ENCODE results near the gene XIAP. TPM values are rescaled to one million over a fixed set of nuclear protein-coding genes. Genes with fewer than 3 reads are reported as not detected.
"Not testable (repeated sequence)": the region's sequence is repeated elsewhere in the genome, so short reads cannot be mapped to it uniquely, and the experiment has no call there.

The XIAP gene
- total RNA-seq, 1 experiment from 2014 or later = 29.2 TPM

DNA sequence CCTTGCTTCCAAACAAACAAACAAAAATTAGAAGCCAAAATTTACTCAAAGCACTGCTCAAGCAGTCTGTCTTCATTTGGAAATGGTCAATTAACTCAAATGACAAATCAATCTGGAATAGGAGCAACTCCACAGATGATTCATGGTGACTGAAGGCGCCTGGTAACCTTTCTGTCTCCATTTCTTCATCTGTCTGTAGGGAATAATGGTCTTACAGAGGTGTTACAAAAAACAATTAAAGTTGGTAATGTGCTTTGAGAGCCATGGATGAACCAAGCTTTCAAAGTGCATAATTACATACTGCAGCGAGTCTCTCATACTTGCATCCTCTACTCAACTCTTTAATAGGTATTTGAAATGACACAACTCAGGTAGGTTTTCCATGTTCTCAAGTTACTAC, 63.4 kb downstream of the XIAP start:
- peaks cover 15% of the 10 kb centered on the region for H3K4me1 ChIP-seq (ENCODE audit: insufficient read depth, low read length)
- ChIA-PET CTCF (no interaction called here), POLR2A (ENCODE audit: unreplicated experiment) (no interaction called here)
- H3K9me3 ChIP-seq (ENCODE audit: low read length) = no peaks in the 10 kb centered on the region
- no peak overlapping the region for H2AFZ ChIP-seq (ENCODE audit: low read length)
- no peaks in the 10 kb centered on the region for H4K20me1 ChIP-seq (ENCODE audit: low read length)
- DNase-seq (no peak), ATAC-seq (no peak)
- H3K9ac ChIP-seq (ENCODE audit: low read length) = no peak overlapping the region
- no peaks in the 10 kb centered on the region for H3K27me3 ChIP-seq (ENCODE audit: low read length)
- H3K79me2 ChIP-seq (ENCODE audit: low read length) = no peaks in the 10 kb centered on the region
- BruUV-seq (replicated peaks) = no TSS peak
- H3K27ac ChIP-seq (ENCODE audit: low read length) = no peak overlapping the region
- H3K36me3 ChIP-seq (ENCODE audit: low read depth, low read length) = no peaks in the 10 kb centered on the region
- H3K9me2 ChIP-seq (replicated peaks; ENCODE audit: low read length) = no peaks in the 10 kb centered on the region
- no peak for TF ChIP-seq EZH2phosphoT487 (IDR thresholded peaks at IDR 0.05; ENCODE audit: borderline replicate concordance, low read length)
- TF ChIP-seq, protein P1, sequence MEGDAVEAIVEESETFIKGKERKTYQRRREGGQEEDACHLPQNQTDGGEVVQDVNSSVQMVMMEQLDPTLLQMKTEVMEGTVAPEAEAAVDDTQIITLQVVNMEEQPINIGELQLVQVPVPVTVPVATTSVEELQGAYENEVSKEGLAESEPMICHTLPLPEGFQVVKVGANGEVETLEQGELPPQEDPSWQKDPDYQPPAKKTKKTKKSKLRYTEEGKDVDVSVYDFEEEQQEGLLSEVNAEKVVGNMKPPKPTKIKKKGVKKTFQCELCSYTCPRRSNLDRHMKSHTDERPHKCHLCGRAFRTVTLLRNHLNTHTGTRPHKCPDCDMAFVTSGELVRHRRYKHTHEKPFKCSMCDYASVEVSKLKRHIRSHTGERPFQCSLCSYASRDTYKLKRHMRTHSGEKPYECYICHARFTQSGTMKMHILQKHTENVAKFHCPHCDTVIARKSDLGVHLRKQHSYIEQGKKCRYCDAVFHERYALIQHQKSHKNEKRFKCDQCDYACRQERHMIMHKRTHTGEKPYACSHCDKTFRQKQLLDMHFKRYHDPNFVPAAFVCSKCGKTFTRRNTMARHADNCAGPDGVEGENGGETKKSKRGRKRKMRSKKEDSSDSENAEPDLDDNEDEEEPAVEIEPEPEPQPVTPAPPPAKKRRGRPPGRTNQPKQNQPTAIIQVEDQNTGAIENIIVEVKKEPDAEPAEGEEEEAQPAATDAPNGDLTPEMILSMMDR (conservative IDR thresholded peaks at IDR 0.05; ENCODE audit: low read depth, low read length) = no peak
- TF ChIP-seq EZH2 (IDR thresholded peaks at IDR 0.05; ENCODE audit: low read length, unreplicated experiment) = no peak
- no peak overlapping the region for H3K4me3 ChIP-seq (ENCODE audit: low read length)
- intact Hi-C loops (cut with micrococcal nuclease) = loop anchor here (5.0 kb wide), 1 partner anchor 34 kb away; no protein-coding TSS in a partner anchor
- no peaks in the 10 kb centered on the region for H3F3A ChIP-seq (ENCODE audit: low read length, unreplicated experiment)
- no peak overlapping the region for H3K4me2 ChIP-seq (ENCODE audit: low read length)

DNA sequence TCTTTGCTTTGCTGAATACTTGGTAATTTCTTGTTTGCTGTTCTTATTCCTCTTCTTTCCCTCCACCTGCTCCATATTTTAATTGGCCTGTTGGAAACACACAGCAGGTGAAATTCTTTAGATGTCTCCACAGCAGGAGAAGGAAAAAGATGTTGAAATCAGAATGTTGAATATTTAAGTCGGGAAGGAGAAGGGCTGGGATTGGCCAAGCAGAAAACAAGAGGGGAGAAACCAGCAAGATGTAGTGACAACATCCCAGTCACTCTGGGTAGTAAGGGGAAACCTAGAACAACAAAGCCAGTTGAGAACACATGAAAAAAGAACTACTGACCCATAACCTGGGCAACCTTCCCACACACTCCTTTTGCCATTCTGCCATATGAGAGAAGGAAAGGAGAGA, 64.3 kb downstream of the XIAP start:
- Histone ChIP-seq H3K9me3 (ENCODE audit: low read length) (no peaks in the 10 kb centered on the region), H3K4me1 (ENCODE audit: insufficient read depth, low read length) (peaks cover 11% of the 10 kb centered on the region), H3K27ac (ENCODE audit: low read length) (no peak overlapping the region), H4K20me1 (ENCODE audit: low read length) (no peaks in the 10 kb centered on the region), H3K27me3 (ENCODE audit: low read length) (no peaks in the 10 kb centered on the region), H3K9me2 (replicated peaks; ENCODE audit: low read length) (no peaks in the 10 kb centered on the region), H2AFZ (ENCODE audit: low read length) (no peak overlapping the region), H3K36me3 (ENCODE audit: low read depth, low read length) (no peaks in the 10 kb centered on the region), H3K4me3 (ENCODE audit: low read length) (no peak overlapping the region), H3F3A (ENCODE audit: low read length, unreplicated experiment) (no peaks in the 10 kb centered on the region), H3K79me2 (ENCODE audit: low read length) (no peaks in the 10 kb centered on the region), H3K9ac (ENCODE audit: low read length) (no peak overlapping the region), H3K4me2 (ENCODE audit: low read length) (no peak overlapping the region)
- no peak for DNase-seq
- intact Hi-C loops (cut with micrococcal nuclease) = loop anchor here (5.0 kb wide), 1 partner anchor 33 kb away; no protein-coding TSS in a partner anchor
- CTCF ChIA-PET = no interaction called here
- no TSS peak for BruUV-seq (replicated peaks)
- no peak for TF ChIP-seq EZH2phosphoT487 (IDR thresholded peaks at IDR 0.05; ENCODE audit: borderline replicate concordance, low read length)
- no peak for TF ChIP-seq EZH2 (IDR thresholded peaks at IDR 0.05; ENCODE audit: low read length, unreplicated experiment)
- POLR2A ChIA-PET (ENCODE audit: unreplicated experiment) = no interaction called here
- no peak for ATAC-seq

DNA sequence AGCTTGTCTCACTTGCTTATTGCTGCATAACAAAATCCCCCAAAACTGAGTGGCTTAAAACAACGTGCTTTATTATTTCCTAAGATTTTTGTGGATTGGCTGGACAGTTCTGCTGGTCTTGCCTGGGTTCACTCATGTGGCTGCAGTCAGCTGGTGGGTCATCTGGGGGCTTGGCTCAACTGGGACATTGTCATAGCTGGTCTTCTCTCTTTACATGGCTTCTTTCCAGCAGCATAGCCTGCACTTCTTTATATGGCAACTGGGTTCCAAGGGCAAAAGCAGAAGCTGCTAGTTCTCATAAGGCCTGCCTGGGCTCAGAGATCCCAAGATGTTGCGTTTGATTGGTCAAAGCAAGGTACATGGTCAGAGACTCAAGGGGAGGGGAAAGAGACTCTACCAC, 68.0 kb downstream of the XIAP start:
- intact Hi-C loops (cut with micrococcal nuclease) = no loop called here

DNA sequence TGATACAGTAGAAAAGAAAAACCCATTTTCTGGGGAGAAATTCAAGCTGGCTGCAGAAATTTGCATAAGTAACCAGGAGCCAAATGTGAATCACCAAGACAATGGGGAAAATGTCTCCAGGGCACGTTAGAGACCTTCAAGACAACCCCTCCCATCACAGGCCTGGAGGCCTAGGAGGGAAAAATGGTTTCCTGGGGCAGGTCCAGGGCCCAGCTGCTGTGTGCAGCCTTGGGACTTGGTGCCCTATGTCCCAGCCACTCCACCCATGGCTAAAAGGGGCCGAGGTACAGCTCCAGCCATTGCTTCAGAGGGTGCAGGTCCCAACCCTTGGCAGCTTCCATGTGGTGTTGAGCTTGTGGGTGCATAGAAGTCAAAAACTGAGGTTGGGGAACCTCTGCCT, 72.2 kb downstream of the XIAP start:
- CTCF ChIA-PET; H3K9ac ChIP-seq (ENCODE audit: low read length); H3K79me2 ChIP-seq (ENCODE audit: low read length); ATAC-seq; H3K4me3 ChIP-seq (ENCODE audit: low read length); intact Hi-C loops (cut with micrococcal nuclease); H2AFZ ChIP-seq (ENCODE audit: low read length); H3K36me3 ChIP-seq (ENCODE audit: low read depth, low read length); BruUV-seq (replicated peaks); POLR2A ChIA-PET (ENCODE audit: unreplicated experiment); H4K20me1 ChIP-seq (ENCODE audit: low read length); H3K9me2 ChIP-seq (replicated peaks; ENCODE audit: low read length); H3K9me3 ChIP-seq (ENCODE audit: low read length); H3F3A ChIP-seq (ENCODE audit: low read length, unreplicated experiment); H3K27me3 ChIP-seq (ENCODE audit: low read length); H3K4me2 ChIP-seq (ENCODE audit: low read length); DNase-seq; H3K27ac ChIP-seq (ENCODE audit: low read length); H3K4me1 ChIP-seq (ENCODE audit: insufficient read depth, low read length): not testable (repeated sequence)

More for the DNA sequence above, 68.0 kb downstream of the XIAP start:
- BruUV-seq (replicated peaks) = no TSS peak
- Histone ChIP-seq H2AFZ (ENCODE audit: low read length) (no peak overlapping the region), H3K4me2 (ENCODE audit: low read length) (no peak overlapping the region), H3K9me2 (replicated peaks; ENCODE audit: low read length) (no peaks in the 10 kb centered on the region), H3K9ac (ENCODE audit: low read length) (no peak overlapping the region), H3K9me3 (ENCODE audit: low read length) (no peaks in the 10 kb centered on the region), H3K4me1 (ENCODE audit: insufficient read depth, low read length) (no peaks in the 10 kb centered on the region), H3K27me3 (ENCODE audit: low read length) (no peaks in the 10 kb centered on the region), H3K36me3 (ENCODE audit: low read depth, low read length) (no peaks in the 10 kb centered on the region), H3K27ac (ENCODE audit: low read length) (no peak overlapping the region), H4K20me1 (ENCODE audit: low read length) (no peaks in the 10 kb centered on the region), H3K4me3 (ENCODE audit: low read length) (no peak overlapping the region), H3K79me2 (ENCODE audit: low read length) (no peaks in the 10 kb centered on the region), H3F3A (ENCODE audit: low read length, unreplicated experiment) (no peaks in the 10 kb centered on the region)
- TF ChIP-seq, protein P1 (conservative IDR thresholded peaks at IDR 0.05; ENCODE audit: low read depth, low read length) = no peak
- no peak for TF ChIP-seq EZH2phosphoT487 (IDR thresholded peaks at IDR 0.05; ENCODE audit: borderline replicate concordance, low read length)
- no peak for TF ChIP-seq EZH2 (IDR thresholded peaks at IDR 0.05; ENCODE audit: low read length, unreplicated experiment)
- no peak for DNase-seq
- ChIA-PET CTCF (no interaction called here), POLR2A (ENCODE audit: unreplicated experiment) (no interaction called here)
- ATAC-seq = no peak

Measured in PC-3 (cell line).